GM23338 (cell line): Measurements from ENCODE around the gene KAZN.

Experiments used
- CREB1 ChIP-seq: fragments of 250-450 bp; sonication (Bioruptor Pico); IDR thresholded peaks from 2 replicates; pipeline ENCODE4 v1.5.0; 2020; ENCODE audit warnings: low read depth, mild to moderate bottlenecking, moderate library complexity
- CTCF ChIP-seq, 2 experiments: fragments of 200-600 bp in 1 of 2; sonication (generic) in 1 of 2; conservative IDR thresholded peaks; 2 replicates each; pipeline versions ENCODE4 v1.5.1 to v1.6.1; 2016 to 2017; ENCODE audit warnings: antibody characterized with exemption in 2 of 2, low read depth in 2 of 2, mild to moderate bottlenecking in 2 of 2, moderate library complexity in 1 of 2
- EZH2 ChIP-seq: fragments of 200-600 bp; sonication (generic); IDR thresholded peaks from one replicate; pipeline ENCODE4 v1.8.0; 2017; ENCODE audit warnings: antibody characterized with exemption, mild to moderate bottlenecking, low read depth; ENCODE audit not compliant: unreplicated experiment
- EZH2phosphoT487 ChIP-seq: fragments of 200-600 bp; sonication (generic); IDR thresholded peaks from one replicate; pipeline ENCODE4 v1.8.1; 2018; ENCODE audit warnings: antibody characterized with exemption; ENCODE audit not compliant: unreplicated experiment
- JUNB ChIP-seq: IDR thresholded peaks from one replicate; pipeline ENCODE4 v1.6.1; 2016; ENCODE audit warnings: antibody characterized with exemption; ENCODE audit not compliant: unreplicated experiment
- POLR2AphosphoS5 ChIP-seq: IDR thresholded peaks from 2 replicates; pipeline ENCODE4 v1.6.1; 2016; ENCODE audit warnings: antibody characterized with exemption, low read depth
- REST ChIP-seq: IDR thresholded peaks from one replicate; pipeline ENCODE4 v1.6.1; 2018; ENCODE audit warnings: antibody characterized with exemption; ENCODE audit not compliant: unreplicated experiment
- ZNF114 ChIP-seq: fragments of 250-450 bp; sonication (Bioruptor Pico); IDR thresholded peaks from 2 replicates; pipeline ENCODE4 v1.5.0; 2020; ENCODE audit warnings: mild to moderate bottlenecking, moderate library complexity

- TF ChIP-seq CTCF (conservative IDR thresholded peaks at IDR 0.05; ENCODE audit: low read depth in 2 of 2) (no peak), REST (no peak), EZH2phosphoT487 (no peak), EZH2 (no peak), POLR2AphosphoS5 (no peak), CREB1 (CRISPR knock-in tag) (no peak), JUNB (no peak), ZNF114 (CRISPR knock-in tag) (no peak)
Observed at GRCh38 chr1:15036101-15036500, 437.6 kb downstream of the KAZN start.
